Measurements from ENCODE around the gene OLFM2.
A peak's percentile ranks its signal among the peaks of the same experiment; 100 is the strongest.

The OLFM2 gene

GRCh38 chr19:9836021-9836420, 100.3 kb downstream of the OLFM2 start:
- ATAC-seq (ENCODE audit: insufficient read depth, low read depth) (no peak), DNase-seq (peak; percentile 31)
- Histone ChIP-seq H4K20me1 (ENCODE audit: insufficient read depth, low read length) (peaks cover 24% of the 10 kb centered on the region), H3K9ac (ENCODE audit: low read depth, low read length) (peak overlapping the region; percentile 88), H3K4me3 (ENCODE audit: low read depth in 1 of 2, low read length in 2 of 2) (peak overlapping the region; percentile 62 to 95), H3K4me2 (ENCODE audit: insufficient read depth, low read length) (peak overlapping the region; percentile 99), H3K4me1 (ENCODE audit: insufficient read depth, low read length) (peaks cover 32% of the 10 kb centered on the region), H3K27ac (ENCODE audit: low read length) (peak overlapping the region; percentile 76), H3K36me3 (ENCODE audit: insufficient read depth, low read length) (peaks cover 42% of the 10 kb centered on the region), H3K9me3 (ENCODE audit: insufficient read depth, low read length, severe bottlenecking) (no peaks in the 10 kb centered on the region), H3K79me2 (ENCODE audit: insufficient read depth, low read length) (peaks cover 61% of the 10 kb centered on the region), H3K27me3 (ENCODE audit: insufficient read depth, low read length, poor library complexity) (no peaks in the 10 kb centered on the region), H2AFZ (ENCODE audit: low read depth, low read length) (peak overlapping the region; percentile 64; the same call in 1 of the 2 replicates)
- no peak for TF ChIP-seq EZH2 (IDR thresholded peaks at IDR 0.05; ENCODE audit: borderline replicate concordance, low read depth, low read length, severe bottlenecking)
- peak; percentile 24 for TF ChIP-seq CTCF (IDR thresholded peaks at IDR 0.05; ENCODE audit: borderline replicate concordance, extremely low read depth, low read length, poor library complexity, severe bottlenecking)

- TF ChIP-seq CTCF (IDR thresholded peaks at IDR 0.05; ENCODE audit: borderline replicate concordance, extremely low read depth, low read length, poor library complexity, severe bottlenecking) (no peak), EZH2 (IDR thresholded peaks at IDR 0.05; ENCODE audit: borderline replicate concordance, low read depth, low read length, severe bottlenecking) (no peak)
- Histone ChIP-seq H3K27ac (ENCODE audit: low read length) (peak overlapping the region; percentile 76), H2AFZ (ENCODE audit: low read depth, low read length) (peak overlapping the region; percentile 64), H4K20me1 (ENCODE audit: insufficient read depth, low read length) (peaks cover 24% of the 10 kb centered on the region), H3K4me1 (ENCODE audit: insufficient read depth, low read length) (peaks cover 32% of the 10 kb centered on the region), H3K79me2 (ENCODE audit: insufficient read depth, low read length) (peaks cover 59% of the 10 kb centered on the region), H3K9ac (ENCODE audit: low read depth, low read length) (peak overlapping the region; percentile 88), H3K9me3 (ENCODE audit: insufficient read depth, low read length, severe bottlenecking) (no peaks in the 10 kb centered on the region), H3K4me2 (ENCODE audit: insufficient read depth, low read length) (peak overlapping the region; percentile 99), H3K36me3 (ENCODE audit: insufficient read depth, low read length) (peaks cover 39% of the 10 kb centered on the region), H3K4me3 (ENCODE audit: low read depth in 1 of 2, low read length in 2 of 2) (peak overlapping the region; percentile 62 to 95), H3K27me3 (ENCODE audit: insufficient read depth, low read length, poor library complexity) (no peaks in the 10 kb centered on the region)
- DNase-seq (no peak), ATAC-seq (ENCODE audit: insufficient read depth, low read depth) (no peak; the same call in 2 of the 3 replicates)
These were observed 100.8 kb downstream of the OLFM2 start for GRCh38 chr19:9835507-9835949.

GRCh38 chr19:9834726-9835506, 101.4 kb downstream of the OLFM2 start, which contains the start of gene PIN1:
TSS of gene PIN1 (plus strand) at chr19:9835318. CDS start at chr19:9835345, 27 bp downstream.
- Histone ChIP-seq H3K4me1 (ENCODE audit: insufficient read depth, low read length) (peaks cover 34% of the 10 kb centered on the region), H4K20me1 (ENCODE audit: insufficient read depth, low read length) (peaks cover 26% of the 10 kb centered on the region), H3K4me3 (ENCODE audit: low read depth in 1 of 2, low read length in 2 of 2) (peak within 1 kb of the TSS; percentile 62 to 95), H3K79me2 (ENCODE audit: insufficient read depth, low read length) (peaks cover 62% of the 10 kb centered on the region), H3K9ac (ENCODE audit: low read depth, low read length) (peak within 1 kb of the TSS; percentile 88), H3K27me3 (ENCODE audit: insufficient read depth, low read length, poor library complexity) (no peaks in the 10 kb centered on the region), H3K4me2 (ENCODE audit: insufficient read depth, low read length) (peak within 1 kb of the TSS; percentile 99), H2AFZ (ENCODE audit: low read depth, low read length) (peak within 1 kb of the TSS; percentile 79), H3K27ac (ENCODE audit: low read length) (peak within 1 kb of the TSS; percentile 77), H3K36me3 (ENCODE audit: insufficient read depth, low read length) (peaks cover 40% of the 10 kb centered on the region), H3K9me3 (ENCODE audit: insufficient read depth, low read length, severe bottlenecking) (no peaks in the 10 kb centered on the region)
- ATAC-seq (ENCODE audit: insufficient read depth, low read depth) = peak; percentile 93
- peak; percentile 100 for DNase-seq
- TF ChIP-seq EZH2 (IDR thresholded peaks at IDR 0.05; ENCODE audit: borderline replicate concordance, low read depth, low read length, severe bottlenecking) = no peak
- TF ChIP-seq CTCF (IDR thresholded peaks at IDR 0.05; ENCODE audit: borderline replicate concordance, extremely low read depth, low read length, poor library complexity, severe bottlenecking) = peak; percentile 58

Data from DND-41 (cell line).